Transverse colon (tissue), 3 donors: Measurements from ENCODE around the gene CLEC4M.

ENCODE experiments used
- CTCF ChIP-seq, 5 experiments: fragments of 200-600 bp in 3 of 5; fragments of 450-650 bp in 2 of 5; sonication (generic) in 3 of 5; IDR thresholded peaks; 1 replicate in 2 of 5; 2 replicates in 3 of 5; pipeline ENCODE4 v1.5.1; 2016 to 2017; ENCODE audit warnings: antibody characterized with exemption in 5 of 5, inconsistent platforms in 3 of 5, mild to moderate bottlenecking in 2 of 5, moderate library complexity in 1 of 5
- POLR2A ChIP-seq: fragments of 450-650 bp; IDR thresholded peaks from one replicate; pipeline ENCODE4 v1.6.1; 2016; ENCODE audit warnings: antibody characterized with exemption, mild to moderate bottlenecking, moderate library complexity

GRCh38 chr19:7742991-7743390 is 20.1 kb upstream of the CLEC4M start:
- TF ChIP-seq POLR2A (no peak), CTCF (IDR thresholded peaks at IDR 0.05) (no peak)
